SIG-M5 treated with dmso at 0.1 percent for 504 hours (cell line): ENCODE data around the gene ELSPBP1.
A peak's percentile ranks its signal among the peaks of the same experiment; 100 is the strongest.
"Not testable (repeated sequence)": the region's sequence is repeated elsewhere in the genome, so short reads cannot be mapped to it uniquely, and the experiment has no call there.

Experiments used
- DNase-seq: peaks from one replicate; lab custom pipeline; 2025; ENCODE audit not compliant: unreplicated experiment; lab: John Stamatoyannopoulos, UW

Gene ELSPBP1

DNA sequence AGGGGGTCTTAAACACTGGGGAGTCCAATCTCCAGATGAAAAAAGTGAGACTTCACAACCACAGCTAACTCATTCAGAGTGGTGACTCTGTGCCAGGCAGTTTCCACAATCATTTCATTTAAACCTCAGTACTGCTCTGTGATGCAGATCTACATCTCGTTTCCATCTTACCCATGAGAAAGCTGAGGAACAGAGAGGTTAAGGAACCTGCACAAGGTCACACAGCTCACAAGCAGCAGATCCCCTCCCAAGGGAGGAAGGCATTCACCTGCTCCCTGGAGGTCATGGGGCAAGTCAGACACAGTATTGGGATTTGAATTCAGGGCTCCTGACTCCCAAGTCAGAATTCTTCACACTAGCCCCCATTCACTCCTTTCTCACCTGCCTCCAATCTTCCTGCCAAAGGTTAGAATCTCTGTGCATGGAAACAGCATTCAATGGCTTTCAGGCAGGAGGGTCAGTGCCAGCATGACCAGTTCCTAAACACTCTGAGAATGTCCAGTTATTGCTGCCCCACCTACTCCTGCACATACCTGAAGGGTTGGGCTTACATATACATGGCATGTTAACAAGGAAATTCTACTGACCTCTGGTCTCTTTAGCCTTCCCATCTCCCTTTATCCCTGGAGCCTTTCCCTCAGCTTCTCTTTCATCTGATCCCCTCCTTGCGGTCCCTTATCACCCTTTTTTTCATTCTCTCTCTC lies 47.6 kb downstream of the ELSPBP1 start:
- no peak for DNase-seq

GRCh38 chr19:48043675-48044258 lies 49.3 kb downstream of the ELSPBP1 start, which contains the start of gene CABP5:
CABP5 (minus strand) TSS chr19:48044079; CDS start chr19:48043922, 157 bp downstream.
- no peak for DNase-seq

- no peak for DNase-seq
Measured at GRCh38 chr19:48044561-48044960, 50.1 kb downstream of the ELSPBP1 start.

DNA sequence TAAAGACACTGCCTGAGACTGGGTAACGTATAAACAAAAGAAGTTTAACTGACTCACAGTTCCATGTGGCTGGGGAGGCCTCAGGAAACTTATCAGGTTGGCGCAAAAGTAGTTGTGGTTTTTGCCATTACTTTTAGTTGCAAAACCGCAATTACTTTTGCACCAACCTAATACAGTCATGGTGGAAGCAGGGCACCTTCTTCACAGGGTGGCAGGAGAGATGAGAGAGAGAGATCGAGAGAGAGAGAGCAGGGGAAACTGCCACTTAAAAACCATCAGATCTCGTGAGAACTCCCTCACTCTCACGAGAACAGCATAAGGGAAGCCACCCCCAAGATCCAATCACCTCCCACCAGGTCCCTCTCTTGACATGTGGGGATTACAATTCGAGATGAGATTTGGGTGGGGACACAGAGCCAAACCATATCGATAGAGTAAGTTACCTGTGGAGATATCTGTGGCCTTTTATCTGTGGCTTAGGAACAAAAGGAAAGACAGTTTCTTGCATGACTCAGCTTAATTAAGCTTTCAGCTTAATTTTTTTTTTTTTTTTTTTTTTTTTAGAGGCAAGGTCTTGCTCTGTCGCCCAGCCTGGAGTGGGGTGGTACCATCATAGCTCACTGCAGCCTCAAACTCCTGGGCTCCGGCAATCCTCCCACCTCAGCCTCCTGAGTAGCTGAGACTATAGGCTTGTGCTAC lies 57.1 kb downstream of the ELSPBP1 start:
- DNase-seq, result no peak

DNA sequence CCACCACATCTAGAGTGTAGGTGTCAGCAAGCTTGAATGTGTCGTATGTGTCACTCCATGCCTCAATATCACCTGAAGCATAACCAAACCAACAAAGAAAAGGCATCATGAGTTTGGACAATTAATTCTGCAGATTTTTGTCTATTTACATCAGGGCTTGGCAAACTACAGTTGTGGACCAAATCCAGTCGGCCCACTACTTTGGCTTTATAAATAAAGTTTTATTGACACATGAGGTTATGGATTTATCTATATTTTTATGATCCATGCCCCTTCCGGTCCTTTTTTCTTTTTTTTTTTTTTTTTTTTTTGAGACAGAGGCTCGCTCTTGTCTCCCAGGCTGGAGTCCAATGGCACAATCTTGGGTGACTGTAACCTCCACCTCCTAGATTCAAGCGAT lies 58.6 kb downstream of the ELSPBP1 start:
- DNase-seq, result no peak

DNA sequence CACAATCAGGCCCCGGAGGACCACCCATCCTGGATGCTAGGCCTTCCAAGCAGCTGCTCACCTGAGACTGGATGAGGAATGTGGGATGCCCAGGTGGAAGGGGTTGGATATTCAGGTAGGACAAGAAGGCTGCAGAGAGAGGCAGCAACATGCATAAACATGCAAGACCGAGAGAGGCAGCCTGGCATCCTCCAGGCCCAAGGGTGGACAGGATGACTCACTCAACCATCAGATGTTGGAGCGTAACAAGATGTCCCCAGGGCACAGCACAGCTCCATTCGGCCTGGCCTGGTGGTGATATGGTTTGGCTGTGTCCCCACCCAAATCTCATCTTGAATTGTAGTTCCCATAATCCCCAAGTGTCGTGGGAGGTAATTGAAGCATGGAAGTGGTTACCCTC lies 59.4 kb downstream of the ELSPBP1 start:
- no peak for DNase-seq

DNA sequence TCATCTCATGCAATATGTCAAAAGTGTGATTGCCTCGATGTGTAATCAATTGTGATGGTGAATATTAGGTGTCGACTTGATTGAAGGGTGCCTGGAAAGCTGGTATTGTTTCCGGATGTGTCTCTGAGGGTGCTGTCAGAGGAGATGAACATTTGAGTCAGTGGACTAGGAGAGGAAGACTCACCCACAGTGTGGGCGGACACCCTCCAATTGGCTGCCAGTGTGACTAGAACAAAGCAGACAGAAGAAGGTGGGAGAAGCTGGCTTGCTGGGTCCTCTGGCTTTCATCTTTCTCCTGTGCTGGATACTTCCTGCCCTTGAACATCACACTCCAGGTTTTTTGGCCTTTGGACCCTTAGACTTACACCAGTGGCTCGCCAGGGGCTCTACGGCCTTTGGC lies 64.9 kb downstream of the ELSPBP1 start:
- no peak for DNase-seq

- DNase-seq, result no peak
Measured at GRCh38 chr19:48060381-48060780, 65.9 kb downstream of the ELSPBP1 start.

DNA sequence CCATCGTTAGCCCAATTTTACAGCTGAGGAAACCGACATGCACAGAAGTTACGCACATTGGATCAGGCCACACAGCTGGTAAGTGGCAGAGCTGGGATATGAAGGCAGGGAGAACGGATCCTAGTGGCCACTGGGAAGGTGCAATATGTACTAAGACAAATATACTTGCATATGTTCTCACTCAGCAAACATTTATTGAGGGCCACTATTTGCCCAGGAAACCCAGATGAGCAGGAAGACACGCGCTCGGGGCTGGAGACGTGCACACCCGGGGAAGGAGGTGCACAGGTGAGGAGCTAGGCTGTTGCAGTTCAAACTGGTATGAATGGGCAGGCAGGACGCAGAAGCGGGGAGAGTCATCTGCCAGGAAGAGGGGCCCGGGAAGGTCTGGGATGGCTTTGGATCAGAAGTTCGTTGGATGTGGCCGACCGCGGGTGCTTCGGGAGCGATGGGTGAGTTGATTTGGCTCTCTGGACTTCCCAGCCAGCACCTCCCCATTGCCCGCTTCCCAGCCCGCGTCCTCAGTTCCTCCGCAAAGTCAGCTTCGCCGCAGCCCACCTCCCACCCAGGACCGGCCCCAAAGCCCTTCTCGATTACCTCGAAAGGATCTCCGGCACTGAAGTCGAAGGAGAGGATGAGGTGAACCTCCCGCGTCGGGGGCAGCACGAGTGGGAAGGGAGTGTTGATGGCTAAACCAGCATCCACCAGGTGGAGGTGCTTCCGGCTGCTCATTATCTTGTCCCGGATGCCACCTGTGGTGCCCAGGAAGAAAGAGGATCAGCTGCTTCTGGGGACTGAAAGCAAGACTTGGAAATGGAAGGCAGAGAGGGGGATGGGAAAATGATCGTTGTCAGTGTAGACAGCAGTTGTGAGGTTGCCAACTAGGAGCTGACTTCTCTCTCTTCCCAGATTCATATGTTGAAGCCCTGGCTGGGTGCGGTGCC lies 67.2 kb downstream of the ELSPBP1 start:
- DNase-seq, result peak; percentile 6

GRCh38 chr19:48064509-48064908 lies 70.1 kb downstream of the ELSPBP1 start:
- no peak for DNase-seq

DNA sequence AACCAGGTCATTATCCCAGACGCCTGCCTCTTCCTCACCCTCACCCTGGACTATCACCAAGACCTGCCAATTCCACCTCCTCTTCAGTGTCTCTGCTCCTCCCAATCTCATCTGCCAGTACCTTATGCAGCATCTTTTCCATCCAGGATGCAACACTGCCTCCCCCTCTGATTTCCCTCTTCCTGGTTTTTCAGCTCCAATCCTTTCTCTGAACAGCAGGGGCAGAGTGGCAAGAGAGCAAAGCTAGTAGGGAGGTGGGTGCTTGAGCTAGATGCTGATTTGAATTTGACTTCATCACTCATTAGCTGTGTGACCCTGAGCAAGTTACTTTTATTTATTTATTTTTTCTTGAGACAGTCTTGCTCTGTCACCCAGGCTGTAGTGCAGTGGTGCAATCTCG lies 75.0 kb downstream of the ELSPBP1 start:
- no peak for DNase-seq

GRCh38 chr19:48070177-48070769 lies 75.8 kb downstream of the ELSPBP1 start:
- not testable (repeated sequence) for DNase-seq
